GM12878 (cell line): Measurements from ENCODE around the gene GARIN5A. TPM values are rescaled to one million over a fixed set of nuclear protein-coding genes. Genes with fewer than 3 reads are reported as not detected.

Experiments used
- ATAC-seq: fragments of 200-7000 bp; cut with Tn5 transposase; 3 replicates; pipeline ENCODE4 v1.9.1; 2020; ENCODE audit warnings: mild to moderate bottlenecking, moderate library complexity
- BruUV-seq: library from RNA; stranded (reverse); fragments of 400-500 nt; replicated peaks from 2 replicates; lab custom pipeline; 2021; lab: Mats Ljungman, UMichigan
- CTCF ChIA-PET: fragments of 300-600 bp; sonication (Branson Sonifier 250); formaldehyde crosslinking; extraction: SDS; loops from one replicate; lab custom pipeline; 2021; ENCODE audit warnings: inconsistent platforms; lab: Yijun Ruan, JAX
- POLR2A ChIA-PET: fragments of 350-600 bp; formaldehyde crosslinking; extraction: SDS; loops from one replicate; lab custom pipeline; 2021; ENCODE audit warnings: inconsistent platforms; lab: Charles Lee
- RAD21 ChIA-PET: fragments of 300-600 bp; sonication (Branson Sonifier 250); formaldehyde crosslinking; loops from one replicate; lab custom pipeline; 2023; ENCODE audit warnings: antibody characterized with exemption; ENCODE audit not compliant: unreplicated experiment; lab: Charles Lee
- SMC1A ChIA-PET: fragments of 300-600 bp; sonication (Branson Sonifier 250); formaldehyde crosslinking; loops from one replicate; lab custom pipeline; 2023; ENCODE audit not compliant: unreplicated experiment, uncharacterized antibody; lab: Charles Lee
- DNase-seq: peaks from one replicate; pipeline ENCODE4 v3.0.0-alpha.2; 2011; ENCODE audit warnings: low read depth, low spot score
- FAIRE-seq: peaks from 3 replicates; lab custom pipeline; 2011; peaks lifted over from hg19 to GRCh38; lab: Jason Lieb, UNC
- H2AFZ ChIP-seq: 2 replicates; pipeline ENCODE4 v1.6.0; 2011; ENCODE audit warnings: low read depth, low read length, control low read depth; ENCODE audit not compliant: control insufficient read depth
- H3K27ac ChIP-seq: 2 replicates; pipeline ENCODE4 v1.5.1; 2011; ENCODE audit warnings: control low read depth; ENCODE audit not compliant: control insufficient read depth, insufficient read depth
- H3K27me3 ChIP-seq, 2 experiments: replicated peaks in 1 of 2; 2 replicates each; pipeline versions ENCODE4 v1.6.0 to v1.6.1; 2011; ENCODE audit warnings: low read length in 1 of 2; ENCODE audit not compliant: control insufficient read depth in 2 of 2, insufficient read depth in 2 of 2
- H3K36me3 ChIP-seq, 2 experiments: 2 replicates each; pipeline ENCODE4 v1.5.1; 2011; ENCODE audit warnings: low read length in 1 of 2; ENCODE audit not compliant: control insufficient read depth in 2 of 2, insufficient read depth in 2 of 2
- H3K4me1 ChIP-seq: 2 replicates; pipeline ENCODE4 v1.6.1; 2011; ENCODE audit warnings: mild to moderate bottlenecking, low read length, moderate library complexity, mixed read lengths; ENCODE audit not compliant: control insufficient read depth, insufficient read depth
- H3K4me2 ChIP-seq: 2 replicates; pipeline ENCODE4 v1.6.0; 2011; ENCODE audit warnings: control low read depth; ENCODE audit not compliant: control insufficient read depth, insufficient read depth
- H3K4me3 ChIP-seq: fragments of 200-600 bp; sonication (generic); 2 replicates; pipeline ENCODE4 v1.5.1; 2016
- H3K79me2 ChIP-seq: 2 replicates; pipeline ENCODE4 v1.6.0; 2011; ENCODE audit warnings: low read length; ENCODE audit not compliant: control insufficient read depth, insufficient read depth
- H3K9ac ChIP-seq: 2 replicates; pipeline ENCODE4 v1.8.0; 2011; ENCODE audit warnings: low read length, control low read depth, mixed read lengths; ENCODE audit not compliant: control insufficient read depth, insufficient read depth
- H3K9me3 ChIP-seq: replicated peaks from 3 replicates; pipeline ENCODE4 v1.5.1; 2011; ENCODE audit warnings: mild to moderate bottlenecking, low read length; ENCODE audit not compliant: control insufficient read depth, insufficient read depth
- H4K20me1 ChIP-seq: 2 replicates; pipeline ENCODE4 v1.6.0; 2011; ENCODE audit not compliant: control insufficient read depth, insufficient read depth
- CEBPB ChIP-seq, 2 experiments: fragments of 150-350 bp in 1 of 2; IDR thresholded peaks; 2 replicates each; pipeline ENCODE4 v1.6.1; 2012 to 2014; ENCODE audit warnings: low read depth in 2 of 2, low read length in 2 of 2, borderline replicate concordance in 1 of 2, inconsistent platforms in 1 of 2
- CHD4 ChIP-seq: fragments of 200-600 bp; sonication (generic); IDR thresholded peaks from 2 replicates; pipeline ENCODE4 v1.6.1; 2016; ENCODE audit warnings: mild to moderate bottlenecking
- FOXM1 ChIP-seq: IDR thresholded peaks from 2 replicates; pipeline ENCODE4 v1.6.1; 2012; ENCODE audit warnings: low read depth, mild to moderate bottlenecking, inconsistent platforms, low read length, moderate library complexity
- JUNB ChIP-seq: IDR thresholded peaks from 2 replicates; pipeline ENCODE4 v1.6.1; 2016; ENCODE audit warnings: antibody characterized with exemption, mild to moderate bottlenecking
- MTA2 ChIP-seq: fragments of 450-650 bp; IDR thresholded peaks from 2 replicates; pipeline ENCODE4 v1.6.1; 2016; ENCODE audit warnings: low read depth, mild to moderate bottlenecking, moderate library complexity
- MXI1 ChIP-seq: fragments of 150-350 bp; IDR thresholded peaks from 2 replicates; pipeline ENCODE4 v1.6.1; 2011; ENCODE audit warnings: low read depth, mild to moderate bottlenecking, inconsistent platforms, low read length, improper control_type of control experiment
- NR2F1 ChIP-seq: fragments of 450-650 bp; conservative IDR thresholded peaks from 2 replicates; pipeline ENCODE4 v1.6.1; 2017; ENCODE audit warnings: mild to moderate bottlenecking
- SPI1 ChIP-seq: IDR thresholded peaks from 2 replicates; pipeline ENCODE4 v1.6.1; 2011; ENCODE audit warnings: low read depth, mild to moderate bottlenecking, low read length, moderate library complexity, borderline replicate concordance; ENCODE audit not compliant: insufficient read depth
- SRF ChIP-seq, 2 experiments: IDR thresholded peaks; 2 replicates each; pipeline ENCODE4 v1.6.1; 2011; ENCODE audit warnings: low read depth in 2 of 2, low read length in 2 of 2, mild to moderate bottlenecking in 1 of 2, moderate library complexity in 1 of 2
- SUZ12 ChIP-seq: fragments of 200-600 bp; sonication (generic); IDR thresholded peaks from one replicate; pipeline ENCODE4 v1.6.1; 2018; ENCODE audit warnings: antibody characterized with exemption, mild to moderate bottlenecking; ENCODE audit not compliant: unreplicated experiment
- ZNF207 ChIP-seq: fragments of 450-650 bp; IDR thresholded peaks from 2 replicates; pipeline ENCODE4 v1.6.1; 2014; ENCODE audit warnings: antibody characterized with exemption, mild to moderate bottlenecking, borderline replicate concordance
- WGBS: methylation state at CpG from one replicate; pipeline ENCODE4 v1.1.6; 2016; ENCODE audit warnings: low lambda C conversion rate; ENCODE audit not compliant: insufficient replicate concordance, insufficient coverage; ENCODE audit errors: missing lambda C conversion rate; 5-methylcytosine and 5-hydroxymethylcytosine counted together
- in situ Hi-C: fragments of 300-500 bp; cut with MboI; formaldehyde crosslinking; loops from 9 replicates; pipeline ENCODE4 v1.14.3; 2018; ENCODE audit warnings: mixed read lengths
- intact Hi-C: fragments of 100-400 bp; cut with micrococcal nuclease; formaldehyde crosslinking; loops from one replicate; pipeline ENCODE4 v1.14.2; 2022; ENCODE audit not compliant: unreplicated experiment
- polyA plus RNA-seq, 11 experiments: library from polyadenylated mRNA; depleted of rRNA in 4 of 11; unstranded in 6 of 11; stranded (reverse) in 5 of 11; fragments of >200 nt; fragmentation: Nextera tagmentation in 4 of 11; fragmentation: Illumina TruSeq in 1 of 11; extraction: Ambion mirVana in 4 of 11; extraction: Trizol in 1 of 11; gene quantifications; 1 replicate in 1 of 11; 2 replicates in 10 of 11; pipeline versions ENCODE4 v1.2.1 to v1.2.3, GENCODE V29; 2011 to 2016; ENCODE audit warnings: inconsistent platforms in 2 of 11, missing spikeins in 2 of 11, low read depth in 1 of 11
- total RNA-seq, 4 experiments: library from RNA; depleted of rRNA in 3 of 4; stranded (reverse); fragments of >200 nt in 3 of 4; fragmentation: Illumina TruSeq in 1 of 4; extraction: Trizol in 1 of 4; gene quantifications; 2 replicates each; pipeline versions ENCODE4 v1.2.1 to v1.2.3, GENCODE V29; 2013 to 2021
- TF ChIP-seq, protein P1 (sequence below): IDR thresholded peaks from 2 replicates; pipeline ENCODE4 v1.6.1; 2012; ENCODE audit warnings: low read depth, low read length, improper control_type of control experiment
- TF ChIP-seq, protein P2 (sequence below): fragments of 150-350 bp; IDR thresholded peaks from 2 replicates; pipeline ENCODE4 v1.6.1; 2014; ENCODE audit warnings: mild to moderate bottlenecking, low read depth, low read length
- TF ChIP-seq, protein P3 (sequence below): fragments of 450-650 bp; formaldehyde crosslinking; IDR thresholded peaks from 2 replicates; pipeline ENCODE4 v1.4.0; 2022; ENCODE audit warnings: mild to moderate bottlenecking, moderate library complexity

Gene GARIN5A
- total and polyA plus RNA-seq, 10 of the 15 experiments (the other 5 are each of a cell fraction or from before 2014, with no cell fraction given): 0.18 to 1.2 (median 0.24) TPM; not detected in 6

DNA sequence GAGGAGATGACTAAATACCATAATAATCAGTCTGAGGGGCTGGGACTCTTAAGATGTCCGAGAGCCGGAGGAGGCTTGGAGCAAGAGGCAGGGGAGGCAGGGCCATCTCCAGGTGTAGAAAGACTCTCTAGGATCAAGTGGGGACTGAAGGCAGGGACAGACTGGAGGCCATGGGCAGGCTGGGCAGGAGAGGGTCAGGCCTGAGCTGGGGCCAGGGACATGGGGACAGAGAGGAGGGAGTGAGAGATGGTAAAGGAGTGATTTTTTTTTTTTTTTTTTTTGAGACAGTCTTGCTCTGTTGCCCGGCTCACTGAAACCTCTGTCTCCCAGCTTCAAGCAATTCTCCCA is 32.2 kb upstream of the GARIN5A start:
- 72% methylated on average over 3 of the region's 3 CpGs for WGBS
- Histone ChIP-seq H2AFZ (no peak overlapping the region), H3K79me2 (no peaks in the 10 kb centered on the region), H3K27me3 (no peaks in the 10 kb centered on the region), H3K27ac (no peak overlapping the region), H3K9me3 (no peaks in the 10 kb centered on the region), H4K20me1 (no peaks in the 10 kb centered on the region), H3K9ac (no peak overlapping the region), H3K4me3 (no peak overlapping the region), H3K36me3 (no peaks in the 10 kb centered on the region), H3K4me2 (no peak overlapping the region), H3K4me1 (peaks cover 3% of the 10 kb centered on the region; the same call in 1 of the 2 replicates)
- ChIA-PET SMC1A (no interaction called here), RAD21 (interaction anchor here (0.6 kb wide), 2 partner anchors 338 to 876 kb away, joined by 3 read pairs; no protein-coding TSS in a partner anchor), POLR2A (interaction anchor here (0.6 kb wide), 2 partner anchors 24 to 200 kb away, joined by 3 to 4 read pairs; no protein-coding TSS in a partner anchor), CTCF (no interaction called here)
- ATAC-seq (no peak), DNase-seq (no peak), FAIRE-seq (no peak)
- intact Hi-C loops (no loop called here), in situ Hi-C loops (no loop called here)
- TF ChIP-seq FOXM1 (no peak), MXI1 (no peak), ZNF207 (no peak), CEBPB (IDR thresholded peaks at IDR 0.05; ENCODE audit: borderline replicate concordance in 1 of 2, low read depth in 2 of 2, low read length in 2 of 2) (no peak), MTA2 (no peak), SRF (IDR thresholded peaks at IDR 0.05; ENCODE audit: low read depth in 2 of 2, low read length in 2 of 2) (no peak), NR2F1 (no peak), CHD4 (no peak), SPI1 (no peak), SUZ12 (no peak), JUNB (no peak)
- TF ChIP-seq, protein P1, sequence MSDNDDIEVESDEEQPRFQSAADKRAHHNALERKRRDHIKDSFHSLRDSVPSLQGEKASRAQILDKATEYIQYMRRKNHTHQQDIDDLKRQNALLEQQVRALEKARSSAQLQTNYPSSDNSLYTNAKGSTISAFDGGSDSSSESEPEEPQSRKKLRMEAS: no peak
- TF ChIP-seq, protein P2, sequence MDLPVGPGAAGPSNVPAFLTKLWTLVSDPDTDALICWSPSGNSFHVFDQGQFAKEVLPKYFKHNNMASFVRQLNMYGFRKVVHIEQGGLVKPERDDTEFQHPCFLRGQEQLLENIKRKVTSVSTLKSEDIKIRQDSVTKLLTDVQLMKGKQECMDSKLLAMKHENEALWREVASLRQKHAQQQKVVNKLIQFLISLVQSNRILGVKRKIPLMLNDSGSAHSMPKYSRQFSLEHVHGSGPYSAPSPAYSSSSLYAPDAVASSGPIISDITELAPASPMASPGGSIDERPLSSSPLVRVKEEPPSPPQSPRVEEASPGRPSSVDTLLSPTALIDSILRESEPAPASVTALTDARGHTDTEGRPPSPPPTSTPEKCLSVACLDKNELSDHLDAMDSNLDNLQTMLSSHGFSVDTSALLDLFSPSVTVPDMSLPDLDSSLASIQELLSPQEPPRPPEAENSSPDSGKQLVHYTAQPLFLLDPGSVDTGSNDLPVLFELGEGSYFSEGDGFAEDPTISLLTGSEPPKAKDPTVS: no peak
- TF ChIP-seq, protein P3, sequence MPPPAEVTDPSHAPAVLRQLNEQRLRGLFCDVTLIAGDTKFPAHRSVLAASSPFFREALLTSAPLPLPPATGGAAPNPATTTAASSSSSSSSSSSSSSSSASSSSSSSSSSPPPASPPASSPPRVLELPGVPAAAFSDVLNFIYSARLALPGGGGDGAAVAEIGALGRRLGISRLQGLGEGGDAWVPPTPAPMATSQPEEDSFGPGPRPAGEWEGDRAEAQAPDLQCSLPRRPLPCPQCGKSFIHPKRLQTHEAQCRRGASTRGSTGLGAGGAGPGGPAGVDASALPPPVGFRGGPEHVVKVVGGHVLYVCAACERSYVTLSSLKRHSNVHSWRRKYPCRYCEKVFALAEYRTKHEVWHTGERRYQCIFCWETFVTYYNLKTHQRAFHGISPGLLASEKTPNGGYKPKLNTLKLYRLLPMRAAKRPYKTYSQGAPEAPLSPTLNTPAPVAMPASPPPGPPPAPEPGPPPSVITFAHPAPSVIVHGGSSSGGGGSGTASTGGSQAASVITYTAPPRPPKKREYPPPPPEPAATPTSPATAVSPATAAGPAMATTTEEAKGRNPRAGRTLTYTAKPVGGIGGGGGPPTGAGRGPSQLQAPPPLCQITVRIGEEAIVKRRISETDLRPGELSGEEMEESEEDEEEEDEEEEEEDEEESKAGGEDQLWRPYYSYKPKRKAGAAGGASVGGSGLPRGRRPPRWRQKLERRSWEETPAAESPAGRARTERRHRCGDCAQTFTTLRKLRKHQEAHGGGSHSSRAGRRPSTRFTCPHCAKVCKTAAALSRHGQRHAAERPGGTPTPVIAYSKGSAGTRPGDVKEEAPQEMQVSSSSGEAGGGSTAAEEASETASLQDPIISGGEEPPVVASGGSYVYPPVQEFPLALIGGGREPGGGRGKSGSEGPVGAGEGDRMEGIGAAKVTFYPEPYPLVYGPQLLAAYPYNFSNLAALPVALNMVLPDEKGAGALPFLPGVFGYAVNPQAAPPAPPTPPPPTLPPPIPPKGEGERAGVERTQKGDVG (CRISPR knock-in tag): no peak
- no TSS peak for BruUV-seq
